ENCODE results near the gene PPARG. TPM values are rescaled to one million over a fixed set of nuclear protein-coding genes. Genes with fewer than 3 reads are reported as not detected.

Gene PPARG
- polyA plus RNA-seq, 1 of the 3 experiments (the other 2 are of a cell fraction) = 2.8 TPM

GRCh38 chr3:12289524-12289923 is 654 bp downstream of the PPARG start:
- Histone ChIP-seq H3K9me2 (no peaks in the 10 kb centered on the region), H3K36me3 (replicated peaks in 1 of 2; ENCODE audit: control insufficient read depth in 1 of 2, insufficient read depth in 2 of 2, low read length in 1 of 2) (no peaks in the 10 kb centered on the region), H3F3A (replicated peaks; ENCODE audit: insufficient read depth) (peaks cover 8% of the 10 kb centered on the region), H2AFZ (ENCODE audit: low read depth) (no peak overlapping the region), H3K4me1 (ENCODE audit: control insufficient read depth in 1 of 2, insufficient read depth in 2 of 2, low read depth in 1 of 2, low read length in 1 of 2) (peaks cover 0 to 7% of the 10 kb centered on the region in 2 experiments; a peak in 1 of 4 replicates), H3K4me2 (no peak overlapping the region; the same call in 1 of the 2 replicates), H3K9me3 (no peaks in the 10 kb centered on the region), H4K20me1 (ENCODE audit: insufficient read depth) (no peaks in the 10 kb centered on the region), H3K79me2 (ENCODE audit: insufficient read depth) (no peaks in the 10 kb centered on the region), H3K27me3 (ENCODE audit: insufficient read depth) (no peaks in the 10 kb centered on the region), H3K4me3 (ENCODE audit: low read depth in 2 of 2, low read length in 1 of 2) (no peak overlapping the region; a peak in 1 of 4 replicates), H3K27ac (ENCODE audit: low read depth in 2 of 2, low read length in 1 of 2) (no peak overlapping the region), H3K9ac (no peak overlapping the region)
- POLR2A ChIA-PET = no interaction called here
- no peak for DNase-seq
- TF ChIP-seq USF1 (IDR thresholded peaks at IDR 0.05; ENCODE audit: borderline replicate concordance, low read depth) = no peak
- TF ChIP-seq GATA2 (CRISPR knock-in tag; IDR thresholded peaks at IDR 0.05) = no peak
- no peak for TF ChIP-seq ELF1 (IDR thresholded peaks at IDR 0.05)
- TF ChIP-seq RFX5 (IDR thresholded peaks at IDR 0.05; ENCODE audit: low read length) = no peak
- no peak for TF ChIP-seq POLR2AphosphoS5 (IDR thresholded peaks at IDR 0.05; ENCODE audit: low read depth, low read length)
- no peak for TF ChIP-seq CHD2 (IDR thresholded peaks at IDR 0.05; ENCODE audit: low read length, partially characterized antibody)
- no peak for TF ChIP-seq CTCF (IDR thresholded peaks at IDR 0.05)
- TF ChIP-seq NFIC (IDR thresholded peaks at IDR 0.05; ENCODE audit: borderline replicate concordance) = no peak
- no peak for TF ChIP-seq TCF12 (IDR thresholded peaks at IDR 0.05)
- TF ChIP-seq TEAD4 (IDR thresholded peaks at IDR 0.05; ENCODE audit: borderline replicate concordance, insufficient read depth) = no peak
- TF ChIP-seq FOSL2 (IDR thresholded peaks at IDR 0.05; ENCODE audit: borderline replicate concordance, low read depth) = no peak
- no peak for TF ChIP-seq PBX3 (IDR thresholded peaks at IDR 0.05)
- no peak for TF ChIP-seq FOXJ3 (CRISPR knock-in tag; IDR thresholded peaks at IDR 0.05)
- TF ChIP-seq USF2 (IDR thresholded peaks at IDR 0.05; ENCODE audit: borderline replicate concordance, low read depth, low read length) = no peak
- no peak for TF ChIP-seq MXI1 (IDR thresholded peaks at IDR 0.05; ENCODE audit: low read depth, low read length)
- no peak for TF ChIP-seq RCOR1 (IDR thresholded peaks at IDR 0.05; ENCODE audit: low read length)
- no peak for TF ChIP-seq IRF3 (IDR thresholded peaks at IDR 0.05; ENCODE audit: low read depth, low read length)
- 81% methylated on average over 3 of the region's 3 CpGs for WGBS (ENCODE audit: low lambda C conversion rate)
- CTCF ChIA-PET = no interaction called here

Measured in SK-N-SH (cell line).